Suprapubic skin (tissue), 4 donors: Measurements from ENCODE around the gene THAP9. TPM values are rescaled to one million over a fixed set of nuclear protein-coding genes. Genes with fewer than 3 reads are reported as not detected.

Experiments used
- DNase-seq, 2 donors: peaks; one replicate each; pipeline ENCODE4 v3.0.0-alpha.2; 2019; ENCODE audit warnings: low spot score in 2 of 2
- H3K27ac ChIP-seq: fragments of 200-600 bp; sonication (generic); one replicate; pipeline ENCODE4 v1.5.1; 2019
- H3K27me3 ChIP-seq: fragments of 200-600 bp; sonication (generic); one replicate; pipeline ENCODE4 v1.5.1; 2019
- H3K36me3 ChIP-seq: fragments of 200-600 bp; sonication (generic); one replicate; pipeline ENCODE4 v1.5.1; 2019
- H3K4me1 ChIP-seq: fragments of 200-600 bp; sonication (generic); one replicate; pipeline ENCODE4 v1.5.1; 2019
- H3K4me3 ChIP-seq: fragments of 200-600 bp; sonication (generic); one replicate; pipeline ENCODE4 v1.5.1; 2019; ENCODE audit warnings: mild to moderate bottlenecking
- H3K9me3 ChIP-seq: fragments of 200-600 bp; sonication (generic); one replicate; pipeline ENCODE4 v1.5.1; 2019
- EP300 ChIP-seq: sonication (generic); formaldehyde crosslinking; IDR thresholded peaks from one replicate; pipeline ENCODE4 v1.6.1; 2017; ENCODE audit warnings: antibody characterized with exemption
- POLR2A ChIP-seq, 2 donors: fragments of 450-650 bp; IDR thresholded peaks; one replicate each; pipeline ENCODE4 v1.6.1; 2017; ENCODE audit warnings: antibody characterized with exemption in 2 of 2, mild to moderate bottlenecking in 2 of 2, moderate library complexity in 2 of 2
- POLR2AphosphoS5 ChIP-seq, 3 donors: sonication (generic); formaldehyde crosslinking; IDR thresholded peaks; one replicate each; pipeline ENCODE4 v1.6.1; 2017; ENCODE audit warnings: antibody characterized with exemption in 3 of 3
- WGBS: methylation state at CpG from one replicate; pipeline ENCODE4 v1.1.5; 2018; 5-methylcytosine and 5-hydroxymethylcytosine counted together
- total RNA-seq, 4 donors: library from RNA; depleted of rRNA; stranded (reverse); fragments of >200 nt; gene quantifications; one replicate each; pipeline ENCODE4 v1.1.0, GENCODE V29; 2016
- TF ChIP-seq, protein P1 (sequence below), 2 donors: fragments of 200-600 bp in 1 of 2; fragments of 450-650 bp in 1 of 2; sonication (generic) in 1 of 2; IDR thresholded peaks; one replicate each; pipeline ENCODE4 v1.5.1; 2016 to 2019; ENCODE audit warnings: antibody characterized with exemption in 2 of 2, mild to moderate bottlenecking in 1 of 2, moderate library complexity in 1 of 2

Gene THAP9
- total RNA-seq, 4 donors from 2014 or later = 2.0 to 3.1 (median 2.6) TPM

DNA sequence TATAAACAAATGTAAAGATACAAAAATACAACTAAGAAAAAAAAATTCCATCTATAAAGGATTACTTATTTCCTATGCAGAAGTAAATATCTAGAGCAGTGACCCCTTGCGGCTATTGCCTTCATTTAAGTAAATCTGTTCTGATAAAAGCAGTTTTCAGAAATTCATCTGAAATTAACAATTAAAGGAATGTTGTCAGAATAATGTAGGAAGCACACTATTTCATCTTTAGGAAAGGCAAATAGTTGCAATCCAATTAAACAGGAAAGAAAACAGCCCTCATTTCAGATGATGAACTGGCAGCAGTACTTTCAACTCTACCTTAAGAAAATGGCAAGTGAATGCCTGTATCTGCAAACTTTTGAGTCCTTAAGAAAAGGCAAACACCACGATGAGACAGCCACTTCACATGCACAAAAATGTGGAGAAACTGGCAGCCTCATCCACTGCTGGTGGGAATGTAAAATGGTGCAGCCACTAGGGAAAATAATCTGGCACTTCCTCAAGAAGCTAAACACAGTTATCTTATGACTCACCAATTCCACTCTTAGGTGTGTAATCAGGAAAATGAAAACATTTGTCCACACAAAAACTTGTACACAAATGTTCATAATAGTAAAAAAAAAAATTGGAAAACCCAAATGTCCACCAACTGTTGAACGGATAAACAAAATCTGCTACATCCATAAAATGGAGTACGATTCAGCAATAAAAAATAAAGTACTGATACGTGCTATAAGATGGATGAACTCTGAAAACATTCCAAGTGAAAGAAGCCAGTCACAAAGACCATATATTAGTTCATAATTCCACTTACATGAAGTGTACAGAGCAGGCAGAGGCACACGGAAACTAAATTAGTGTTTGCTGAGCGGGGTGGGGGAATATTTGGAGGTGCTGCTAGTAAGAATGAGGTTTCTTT, 2.0 kb upstream of the THAP9 start:
- H3K27ac ChIP-seq = peak overlapping the region; percentile 99
- H3K27me3 ChIP-seq = no peaks in the 10 kb centered on the region
- DNase-seq = no peak
- H3K9me3 ChIP-seq = no peaks in the 10 kb centered on the region
- peaks cover 54% of the 10 kb centered on the region for H3K4me1 ChIP-seq
- peak overlapping the region; percentile 60 for H3K4me3 ChIP-seq
- peaks cover 19% of the 10 kb centered on the region for H3K36me3 ChIP-seq
- TF ChIP-seq EP300 = no peak
- TF ChIP-seq, protein P1, sequence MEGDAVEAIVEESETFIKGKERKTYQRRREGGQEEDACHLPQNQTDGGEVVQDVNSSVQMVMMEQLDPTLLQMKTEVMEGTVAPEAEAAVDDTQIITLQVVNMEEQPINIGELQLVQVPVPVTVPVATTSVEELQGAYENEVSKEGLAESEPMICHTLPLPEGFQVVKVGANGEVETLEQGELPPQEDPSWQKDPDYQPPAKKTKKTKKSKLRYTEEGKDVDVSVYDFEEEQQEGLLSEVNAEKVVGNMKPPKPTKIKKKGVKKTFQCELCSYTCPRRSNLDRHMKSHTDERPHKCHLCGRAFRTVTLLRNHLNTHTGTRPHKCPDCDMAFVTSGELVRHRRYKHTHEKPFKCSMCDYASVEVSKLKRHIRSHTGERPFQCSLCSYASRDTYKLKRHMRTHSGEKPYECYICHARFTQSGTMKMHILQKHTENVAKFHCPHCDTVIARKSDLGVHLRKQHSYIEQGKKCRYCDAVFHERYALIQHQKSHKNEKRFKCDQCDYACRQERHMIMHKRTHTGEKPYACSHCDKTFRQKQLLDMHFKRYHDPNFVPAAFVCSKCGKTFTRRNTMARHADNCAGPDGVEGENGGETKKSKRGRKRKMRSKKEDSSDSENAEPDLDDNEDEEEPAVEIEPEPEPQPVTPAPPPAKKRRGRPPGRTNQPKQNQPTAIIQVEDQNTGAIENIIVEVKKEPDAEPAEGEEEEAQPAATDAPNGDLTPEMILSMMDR (IDR thresholded peaks at IDR 0.05) = peak in 1 of 2 donors; percentile 1
- 35% methylated on average over 7 of the region's 7 CpGs for WGBS

DNA sequence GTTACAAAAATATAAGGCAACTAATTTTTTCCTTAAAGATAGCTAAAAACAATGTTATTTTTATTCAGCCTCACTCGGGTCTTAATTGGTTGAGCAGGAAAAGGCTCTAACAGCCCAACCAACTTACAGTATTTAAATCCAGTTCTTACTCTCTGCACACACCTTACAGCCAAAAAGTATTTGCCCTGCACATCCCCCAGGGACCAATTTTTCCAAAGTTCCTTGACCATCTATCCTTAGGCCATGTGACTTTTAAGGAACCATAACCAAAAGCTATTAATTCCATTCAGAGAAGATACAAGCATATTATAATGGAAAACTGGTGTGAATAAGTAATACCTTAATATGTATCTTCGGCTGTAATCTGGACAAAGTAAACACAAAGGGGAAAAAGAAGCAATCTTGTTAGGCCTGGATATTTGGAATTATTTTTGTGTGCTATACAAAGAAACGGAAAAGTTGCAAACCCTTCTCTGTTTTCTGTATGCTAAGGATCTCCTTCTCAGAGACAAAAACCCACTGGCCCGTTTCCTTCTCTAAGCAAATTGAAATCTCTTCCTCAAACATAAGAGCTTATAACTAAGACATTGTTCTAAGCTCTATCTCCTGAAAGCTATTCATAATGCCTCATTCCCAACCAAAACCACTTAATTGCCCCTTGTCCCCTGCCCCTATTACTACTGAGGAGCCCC, 1.0 kb upstream of the THAP9 start:
- peak overlapping the region; percentile 99 for H3K27ac ChIP-seq
- H3K36me3 ChIP-seq = peaks cover 11% of the 10 kb centered on the region
- no peak for DNase-seq
- under 1% methylated on average over 4 of the region's 4 CpGs for WGBS
- H3K4me3 ChIP-seq = peak overlapping the region; percentile 60
- H3K27me3 ChIP-seq = no peaks in the 10 kb centered on the region
- no peak for TF ChIP-seq EP300
- TF ChIP-seq, protein P1 (IDR thresholded peaks at IDR 0.05) = no peak
- TF ChIP-seq POLR2AphosphoS5 (IDR thresholded peaks at IDR 0.05) = no peak
- no peaks in the 10 kb centered on the region for H3K9me3 ChIP-seq
- H3K4me1 ChIP-seq = peaks cover 54% of the 10 kb centered on the region

DNA sequence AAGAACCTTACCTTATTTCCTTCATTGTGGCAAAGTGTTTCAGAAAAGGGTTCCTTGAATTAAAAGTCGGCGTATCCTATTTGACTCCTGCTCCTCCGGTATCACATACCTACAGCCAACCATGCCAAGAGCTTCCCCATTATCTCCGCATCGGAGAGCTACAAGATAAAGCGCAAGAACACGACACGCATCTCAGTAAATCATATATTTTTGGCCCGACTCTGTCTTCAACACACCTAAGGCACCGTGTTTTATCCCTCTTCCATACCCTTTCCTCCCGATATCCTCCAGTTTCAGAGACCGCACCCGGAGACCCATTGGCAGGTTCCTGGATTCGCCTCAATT, 497 bp upstream of the THAP9 start:
- Histone ChIP-seq H3K27me3 (no peaks in the 10 kb centered on the region), H3K4me3 (peak overlapping the region; percentile 60), H3K9me3 (no peaks in the 10 kb centered on the region), H3K36me3 (peaks cover 6% of the 10 kb centered on the region), H3K4me1 (peaks cover 51% of the 10 kb centered on the region), H3K27ac (peak overlapping the region; percentile 99)
- WGBS = under 1% methylated on average over 14 of the region's 14 CpGs
- TF ChIP-seq, protein P1 (IDR thresholded peaks at IDR 0.05) = no peak
- TF ChIP-seq POLR2A (IDR thresholded peaks at IDR 0.05) = no peak
- TF ChIP-seq EP300 = no peak
- no peak for TF ChIP-seq POLR2AphosphoS5 (IDR thresholded peaks at IDR 0.05)
- DNase-seq = no peak

DNA sequence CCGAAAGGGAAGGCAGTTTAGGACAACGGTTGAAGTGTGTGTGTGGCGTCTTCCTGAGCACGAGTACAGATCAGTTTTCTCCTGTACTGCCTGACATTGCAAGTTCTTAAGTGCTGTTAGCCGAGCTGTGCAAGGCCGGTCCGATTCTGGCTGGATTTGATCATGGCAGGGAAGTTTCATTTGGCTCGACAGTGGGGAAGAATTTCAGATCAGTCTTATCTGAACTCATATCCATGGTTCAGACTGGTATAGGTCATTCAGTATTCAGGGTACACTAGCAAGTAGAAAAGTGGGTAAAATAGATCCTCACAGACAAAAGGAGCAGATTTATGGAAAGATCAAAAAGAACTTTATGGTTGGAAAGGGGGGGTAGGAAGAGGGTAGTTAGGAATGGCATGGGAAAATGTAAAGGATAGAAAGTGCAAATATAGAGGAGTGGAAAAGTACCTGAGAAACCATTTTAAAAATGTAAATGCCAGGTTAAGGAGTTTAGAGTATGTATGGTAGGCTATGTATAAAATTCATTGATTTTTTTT, 716 bp downstream of the THAP9 start:
- no peak for DNase-seq
- peak overlapping the region; percentile 60 for H3K4me3 ChIP-seq
- H3K27me3 ChIP-seq = no peaks in the 10 kb centered on the region
- H3K9me3 ChIP-seq = no peaks in the 10 kb centered on the region
- WGBS = 0% methylated on average over 8 of the region's 8 CpGs
- peak overlapping the region; percentile 99 for H3K27ac ChIP-seq
- H3K4me1 ChIP-seq = peaks cover 43% of the 10 kb centered on the region
- peak in 1 of 2 donors; percentile 1 for TF ChIP-seq POLR2A (IDR thresholded peaks at IDR 0.05)
- TF ChIP-seq EP300 = no peak
- peaks cover under 1% of the 10 kb centered on the region for H3K36me3 ChIP-seq

DNA sequence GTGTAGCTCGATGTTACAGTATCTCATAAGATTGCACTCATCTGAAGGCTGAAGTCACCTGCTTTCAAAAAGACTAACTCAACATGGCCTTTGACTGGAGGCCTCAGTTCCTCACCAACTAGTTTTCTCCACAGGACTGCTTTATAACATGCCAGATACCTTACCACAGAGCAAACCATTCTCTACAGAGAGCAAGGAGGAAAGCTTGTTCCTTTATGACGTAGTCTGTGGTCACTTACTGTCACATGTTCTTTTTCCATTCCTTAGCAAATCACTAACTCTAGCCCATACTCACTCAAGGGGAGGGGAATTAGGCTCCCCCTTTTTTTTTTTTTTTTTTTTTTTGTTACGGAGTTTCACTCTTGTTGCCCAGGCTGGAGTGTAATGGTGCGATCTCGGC, 3.2 kb downstream of the THAP9 start:
- peaks cover 15% of the 10 kb centered on the region for H3K36me3 ChIP-seq
- 93% methylated on average over 5 of the region's 5 CpGs for WGBS
- no peak for DNase-seq
- H3K4me1 ChIP-seq = peaks cover 21% of the 10 kb centered on the region
- no peaks in the 10 kb centered on the region for H3K27me3 ChIP-seq
- no peaks in the 10 kb centered on the region for H3K9me3 ChIP-seq
- H3K4me3 ChIP-seq = no peak overlapping the region
- TF ChIP-seq POLR2A (IDR thresholded peaks at IDR 0.05) = no peak
- no peak overlapping the region for H3K27ac ChIP-seq

DNA sequence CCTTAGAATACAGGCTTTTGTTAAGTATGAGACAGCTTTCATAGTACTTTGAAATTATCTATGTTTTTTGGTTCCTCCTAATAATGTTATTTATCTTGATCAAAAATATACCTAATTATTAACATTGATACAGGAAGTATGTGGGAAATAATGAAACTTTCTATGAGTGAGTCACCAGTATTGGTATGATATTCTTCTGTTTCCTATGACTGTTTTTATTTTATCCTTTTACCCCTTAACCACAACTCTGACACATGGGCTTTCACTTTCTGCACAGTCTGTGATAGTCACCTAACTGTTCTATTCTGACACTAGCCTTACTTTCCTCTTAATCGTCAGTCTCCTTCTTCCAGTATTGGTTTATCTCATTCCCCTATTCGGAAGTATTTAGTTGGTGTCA, 4.7 kb downstream of the THAP9 start:
- H3K27ac ChIP-seq = no peak overlapping the region
- 89% methylated on average over 2 of the region's 2 CpGs for WGBS
- H3K4me1 ChIP-seq = peaks cover 10% of the 10 kb centered on the region
- H3K27me3 ChIP-seq = no peaks in the 10 kb centered on the region
- peaks cover 17% of the 10 kb centered on the region for H3K36me3 ChIP-seq
- TF ChIP-seq POLR2A (IDR thresholded peaks at IDR 0.05) (no peak), POLR2AphosphoS5 (IDR thresholded peaks at IDR 0.05) (no peak), EP300 (no peak)
- TF ChIP-seq, protein P1 (IDR thresholded peaks at IDR 0.05) = no peak
- DNase-seq = no peak
- no peaks in the 10 kb centered on the region for H3K9me3 ChIP-seq
- no peak overlapping the region for H3K4me3 ChIP-seq
